GM12892 (cell line): ENCODE measurements around the gene RACGAP1.

Experiments used
- POLR2AphosphoS5 ChIP-seq: IDR thresholded peaks from 2 replicates; pipeline ENCODE4 v1.6.1; 2011; ENCODE audit warnings: low read depth, low read length, control low read depth
- TAF1 ChIP-seq: IDR thresholded peaks from 2 replicates; pipeline ENCODE4 v1.6.1; 2011; ENCODE audit warnings: low read depth, mild to moderate bottlenecking, control low read depth, low read length, borderline replicate concordance

- TF ChIP-seq POLR2AphosphoS5 (no peak), TAF1 (no peak)
Observed at GRCh38 chr12:50022903-50023302, 2.4 kb downstream of the RACGAP1 start.
